ENCODE data around the gene PAQR4.
A peak's percentile ranks its signal among the peaks of the same experiment; 100 is the strongest.

The PAQR4 gene

GRCh38 chr16:2981177-2981898 lies 12.2 kb downstream of the PAQR4 start:
- DNase-seq = no peak

- no peak for DNase-seq
Observed at GRCh38 chr16:2981899-2982250, 12.7 kb downstream of the PAQR4 start.

DNA sequence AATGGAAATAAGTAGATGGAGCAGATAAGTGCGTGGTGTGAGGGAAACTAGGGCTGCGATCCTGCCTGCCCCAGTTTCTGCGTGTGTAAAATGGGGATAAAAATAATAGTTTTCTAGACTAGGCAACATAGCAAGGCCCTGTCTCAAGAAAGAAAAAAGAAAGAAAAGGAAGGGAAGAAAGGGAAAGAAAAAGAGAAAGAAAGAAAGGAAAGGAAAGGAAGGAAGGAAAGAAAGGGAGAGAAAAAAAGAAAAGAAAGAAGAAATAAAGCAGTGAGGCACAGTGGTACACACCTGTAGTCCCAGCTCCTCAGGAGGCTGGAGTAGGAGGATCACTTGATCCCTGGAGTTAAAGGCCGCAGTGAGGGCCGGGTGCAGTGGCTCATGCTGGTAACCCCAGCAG lies 13.3 kb downstream of the PAQR4 start:
- no peak for DNase-seq

DNA sequence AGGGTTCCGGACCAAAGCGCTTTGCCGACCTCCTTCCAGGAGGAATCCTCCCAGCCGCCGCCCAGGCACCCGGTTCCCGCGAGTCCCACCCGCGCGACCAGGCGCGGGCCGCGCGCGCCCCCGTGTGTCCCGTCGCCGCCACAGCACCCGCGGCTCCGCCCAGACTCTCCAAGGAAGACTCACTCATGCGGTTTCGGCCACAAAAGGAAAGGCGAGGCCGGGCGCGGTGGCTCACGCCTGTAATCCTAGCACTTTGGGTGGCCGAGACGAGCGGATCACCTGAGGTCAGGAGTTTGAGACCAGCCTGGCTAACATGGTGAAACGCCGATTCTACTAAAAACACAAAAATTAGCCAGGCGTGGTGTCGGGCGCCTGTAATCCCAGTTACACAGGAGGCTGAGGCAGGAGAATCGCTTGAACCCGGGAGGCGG lies 14.6 kb downstream of the PAQR4 start:
- peak; percentile 62 to 79 for DNase-seq

- no peak for DNase-seq
Observed at GRCh38 chr16:2985462-2985861, 16.3 kb downstream of the PAQR4 start.

- no peak for DNase-seq
Observed at GRCh38 chr16:2985893-2986355, 16.8 kb downstream of the PAQR4 start.

GRCh38 chr16:2986623-2987188 lies 17.6 kb downstream of the PAQR4 start:
- DNase-seq = no peak

GRCh38 chr16:2987286-2987685 lies 18.1 kb downstream of the PAQR4 start:
- DNase-seq = no peak

DNA sequence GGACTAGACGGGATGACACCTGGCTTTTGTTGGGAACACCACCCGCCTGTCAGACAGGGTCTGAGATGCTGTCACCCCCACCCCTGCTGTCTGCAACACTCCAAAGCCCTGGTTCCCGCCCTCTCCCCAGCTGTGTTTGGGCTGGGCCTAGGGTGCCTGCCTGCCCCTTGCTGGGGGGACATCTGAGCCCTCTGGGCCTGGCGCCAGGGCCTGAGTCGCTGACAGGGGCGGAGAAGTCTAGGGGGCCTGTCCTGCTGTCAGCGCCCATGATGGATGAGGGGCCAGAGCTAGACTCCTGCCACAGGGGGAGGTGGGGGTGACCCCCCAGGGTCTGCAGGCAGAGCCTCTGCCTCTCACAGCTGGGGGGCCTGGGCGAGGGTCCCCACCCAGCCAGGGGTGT lies 18.7 kb downstream of the PAQR4 start:
- DNase-seq = no peak

- no peak for DNase-seq
Observed at GRCh38 chr16:2988590-2989099, 19.5 kb downstream of the PAQR4 start.

- DNase-seq = no peak
Observed at GRCh38 chr16:2990891-2991290, 21.7 kb downstream of the PAQR4 start.

- DNase-seq = no peak
Observed at GRCh38 chr16:2991566-2992261, 22.6 kb downstream of the PAQR4 start.

GRCh38 chr16:2992383-2993081 lies 23.4 kb downstream of the PAQR4 start:
- no peak for DNase-seq

- no peak for DNase-seq
Observed at GRCh38 chr16:2996298-2996697, 27.1 kb downstream of the PAQR4 start.

- no peak for DNase-seq
Observed at GRCh38 chr16:2999929-3000328, 30.8 kb downstream of the PAQR4 start.

DNA sequence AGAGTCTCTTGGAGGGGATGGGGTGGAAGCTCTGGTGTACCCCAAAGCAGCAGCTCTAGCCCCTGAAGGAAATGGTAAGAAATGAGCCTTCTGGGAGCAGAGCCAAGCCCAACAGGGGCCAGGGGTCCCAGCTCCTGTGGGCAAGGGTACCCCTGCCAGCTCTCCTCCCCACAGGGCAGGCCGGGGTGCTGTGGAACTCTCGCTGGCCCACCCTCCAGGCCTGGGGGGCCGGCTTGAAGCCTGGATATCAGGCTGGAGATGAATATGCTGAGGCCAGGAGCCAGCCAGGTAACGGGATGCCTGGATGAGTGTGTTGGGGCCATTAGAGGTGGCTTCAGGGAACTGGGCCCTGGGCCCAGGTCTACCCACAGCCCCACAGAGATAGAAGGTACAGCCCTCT lies 31.4 kb downstream of the PAQR4 start:
- DNase-seq = no peak

DNA sequence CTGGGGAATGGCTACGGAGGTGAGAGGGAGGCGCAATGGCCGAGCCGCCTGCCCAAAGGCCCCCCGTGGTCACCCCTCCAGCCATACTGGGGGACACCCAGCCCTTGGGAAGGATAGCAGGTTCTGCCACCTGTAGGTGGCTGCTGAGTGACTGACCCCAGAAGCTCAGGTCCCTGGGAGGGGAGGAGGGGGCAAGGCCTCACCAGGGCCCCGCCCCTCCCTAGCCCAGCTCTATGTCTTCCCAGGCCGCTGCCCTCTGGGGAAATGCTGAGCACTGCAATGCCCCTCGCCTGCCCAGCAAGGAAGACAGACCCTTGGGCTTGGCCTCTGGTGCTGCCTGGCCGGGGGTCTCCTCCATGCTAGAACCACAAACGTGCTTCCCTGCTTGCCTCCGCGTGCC lies 32.2 kb downstream of the PAQR4 start:
- no peak for DNase-seq

DNA sequence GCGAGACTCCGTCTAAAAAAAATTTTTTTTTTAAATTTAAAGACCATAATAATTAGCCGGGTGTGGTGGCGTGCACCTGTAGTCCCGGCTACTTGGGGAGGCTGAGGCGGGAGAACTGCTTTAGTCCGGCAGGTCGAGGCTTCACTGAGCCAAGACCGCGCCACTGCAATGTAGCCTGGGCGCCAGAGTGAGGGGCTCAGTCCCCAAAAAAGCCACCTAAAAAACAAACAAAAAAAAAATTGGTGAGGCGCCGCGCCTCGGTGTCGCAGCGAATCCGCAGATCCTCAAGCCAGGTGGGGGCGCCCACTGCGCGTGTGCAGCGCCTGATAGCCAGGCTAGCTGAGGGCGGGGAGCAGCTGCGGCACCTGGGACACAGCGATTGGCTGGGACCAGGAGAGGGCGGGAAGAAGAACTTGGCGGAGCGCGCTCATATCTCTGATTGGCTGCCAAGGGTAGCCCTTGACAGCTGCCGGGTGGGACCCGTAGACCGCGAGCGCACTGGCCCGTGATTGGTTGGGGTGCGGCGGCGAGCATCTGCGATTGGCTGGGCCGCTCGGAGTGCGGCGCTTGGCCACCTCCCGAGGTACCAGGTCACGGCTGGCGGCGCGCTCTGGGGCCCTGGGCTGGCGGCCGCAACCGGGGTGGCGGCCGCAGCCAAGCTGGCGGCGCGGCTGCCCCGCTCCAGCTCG lies 34.6 kb downstream of the PAQR4 start:
- peak; percentile 99 for DNase-seq

- no peak for DNase-seq
Observed at GRCh38 chr16:3004319-3004718, 35.2 kb downstream of the PAQR4 start.

DNA sequence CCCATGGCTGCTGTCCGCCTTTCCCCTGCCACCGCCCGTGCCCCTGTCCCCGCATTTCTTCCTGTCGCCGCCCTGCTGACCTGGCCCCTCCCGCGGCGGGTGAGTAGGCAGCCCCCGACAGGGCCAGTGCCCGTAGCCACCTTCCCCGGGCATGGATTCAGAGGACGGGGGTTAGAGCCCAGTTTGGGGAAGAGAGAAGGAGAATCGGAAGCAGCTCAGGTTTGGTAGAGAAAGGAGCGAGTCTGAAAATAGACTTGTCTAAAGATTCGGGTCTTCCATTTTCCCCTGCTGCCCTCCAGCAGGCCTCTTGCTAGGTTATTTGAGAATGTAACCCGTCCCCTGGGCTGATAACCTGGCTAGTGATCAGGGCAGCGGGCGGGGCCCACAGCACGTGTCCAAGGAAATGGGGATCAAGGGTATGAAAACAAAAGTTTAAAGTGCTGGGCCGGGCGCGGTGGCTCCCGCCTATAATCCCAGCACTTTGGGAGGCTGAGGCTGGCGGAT lies 35.7 kb downstream of the PAQR4 start:
- DNase-seq = no peak

- no peak for DNase-seq
Observed at GRCh38 chr16:3007059-3007956, 38.2 kb downstream of the PAQR4 start.
